Breast epithelium (tissue), 3 donors: ENCODE data around the gene PDS5B.

Source experiments
- CTCF ChIP-seq, 3 donors: fragments of 450-650 bp; IDR thresholded peaks; one replicate each; pipeline ENCODE4 v1.5.1; 2016 to 2017; ENCODE audit warnings: antibody characterized with exemption in 3 of 3, mild to moderate bottlenecking in 3 of 3, moderate library complexity in 3 of 3
- POLR2A ChIP-seq: fragments of 450-650 bp; IDR thresholded peaks from one replicate; pipeline ENCODE4 v1.6.1; 2016; ENCODE audit warnings: antibody characterized with exemption, mild to moderate bottlenecking, moderate library complexity

GRCh38 chr13:32657309-32657708 lies 71.1 kb downstream of the PDS5B start:
- TF ChIP-seq CTCF (IDR thresholded peaks at IDR 0.05) (no peak), POLR2A (no peak)
